Right kidney (tissue), 9 donors: ENCODE results near the gene RPA3.

Experiments
- DNase-seq: peaks from one replicate; pipeline ENCODE4 v3.0.0-alpha.2; 2016
- long read RNA-seq, 8 donors: transcript quantifications; one replicate each; lab custom pipeline, GENCODE V29; 2026

The RPA3 gene
- long read RNA-seq, donor 1, partial matches to known transcripts, result 140 of 149 reads
- long read RNA-seq, donor 1, other reads (novel, unspliced or antisense), result 5 of 149 reads
- long read RNA-seq, donor 2, partial matches to known transcripts, result 53 of 56 reads
- long read RNA-seq, donor 2, other reads (novel, unspliced or antisense), result 0 of 56 reads
- long read RNA-seq, donor 3, partial matches to known transcripts, result 33 of 33 reads
- long read RNA-seq, donor 3, other reads (novel, unspliced or antisense), result 0 of 33 reads
- long read RNA-seq, donor 4, partial matches to known transcripts, result 55 of 57 reads
- long read RNA-seq, donor 4, other reads (novel, unspliced or antisense), result 0 of 57 reads
- long read RNA-seq, donor 5, partial matches to known transcripts, result 60 of 61 reads
- long read RNA-seq, donor 5, other reads (novel, unspliced or antisense), result 0 of 61 reads
- long read RNA-seq, donor 6, partial matches to known transcripts, result 46 of 50 reads
- long read RNA-seq, donor 6, other reads (novel, unspliced or antisense), result 0 of 50 reads
- long read RNA-seq, donor 7, transcript RPA3-207 (2 exons, 641 nt), result major isoform, 7 of 135 reads
- long read RNA-seq, donor 7, partial matches to known transcripts, result 117 of 135 reads
- long read RNA-seq, donor 7, other reads (novel, unspliced or antisense), result 11 of 135 reads
- long read RNA-seq, donor 8, partial matches to known transcripts, result 44 of 47 reads
- long read RNA-seq, donor 8, other reads (novel, unspliced or antisense), result 0 of 47 reads

DNA sequence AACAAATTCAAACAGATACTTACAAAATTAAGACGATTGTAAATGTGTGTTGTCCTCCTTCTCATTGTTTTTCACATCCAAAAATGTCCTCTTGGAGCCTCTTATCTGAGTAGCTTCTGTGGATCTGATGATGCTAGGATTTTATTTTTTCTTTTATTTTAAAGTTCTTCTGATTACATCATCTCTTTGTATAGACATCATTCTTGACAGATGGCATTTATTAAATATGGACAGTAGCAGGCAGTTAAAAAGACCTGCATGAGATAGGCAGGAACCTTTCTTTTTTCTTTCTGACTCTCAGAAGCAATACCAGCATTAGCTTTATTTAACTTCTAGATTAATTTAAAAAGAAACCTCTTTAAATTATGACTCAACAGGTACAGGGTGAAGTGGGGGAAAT lies at the start of gene RPA3:
Gene RPA3, minus strand, starts transcription at position 116 of the 400 bp plus-strand sequence. CDS start 78,189 bp downstream, outside the sequence.
- no peak for DNase-seq

GRCh38 chr7:7766671-7767070 lies 48.3 kb upstream of the RPA3 start:
- DNase-seq, result no peak

- no peak for DNase-seq
These were observed 47.0 kb upstream of the RPA3 start for GRCh38 chr7:7765422-7765821.

- DNase-seq, result no peak
These were observed 46.4 kb upstream of the RPA3 start for GRCh38 chr7:7764520-7765396.

DNA sequence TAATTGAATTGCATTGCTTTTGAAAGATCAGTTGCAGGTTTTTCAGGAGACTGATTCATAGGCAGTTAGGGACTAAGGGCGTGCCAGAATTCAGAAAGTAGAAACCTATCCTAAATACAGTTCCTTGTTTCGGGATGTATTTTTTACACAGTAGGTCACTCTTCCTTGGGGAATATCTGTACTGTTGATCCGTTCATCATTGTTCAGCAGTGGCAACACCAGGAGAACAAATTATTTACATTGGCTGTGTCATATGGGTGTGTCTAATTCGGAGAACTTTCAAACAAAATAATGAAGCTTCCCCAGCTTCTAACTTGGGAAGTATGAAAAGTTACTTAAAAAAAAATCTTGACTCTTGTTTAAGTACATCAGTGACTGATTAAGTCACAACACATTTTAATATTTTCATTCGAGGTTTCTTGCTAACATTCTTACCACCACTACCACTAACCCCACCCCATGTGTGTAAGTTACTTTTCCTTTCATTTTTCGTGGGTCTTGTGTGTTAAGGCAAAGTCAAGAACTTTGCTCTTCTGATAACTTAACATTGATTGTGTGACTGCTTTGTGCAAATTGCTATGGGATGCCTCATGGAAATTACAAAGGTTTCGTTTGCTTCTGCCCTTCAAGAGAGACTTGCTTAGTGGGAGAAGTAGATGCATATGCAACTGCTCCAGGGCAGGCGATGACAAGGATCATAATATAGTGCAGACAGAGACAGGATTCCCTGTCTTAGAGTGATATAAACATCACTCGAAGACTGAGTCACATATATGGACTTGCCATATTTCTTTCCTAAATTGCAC lies 43.8 kb upstream of the RPA3 start:
- no peak for DNase-seq

GRCh38 chr7:7761340-7761973 lies 43.0 kb upstream of the RPA3 start:
- DNase-seq, result no peak

GRCh38 chr7:7757576-7757975 lies 39.2 kb upstream of the RPA3 start:
- no peak for DNase-seq

GRCh38 chr7:7756577-7756976 lies 38.2 kb upstream of the RPA3 start:
- no peak for DNase-seq

DNA sequence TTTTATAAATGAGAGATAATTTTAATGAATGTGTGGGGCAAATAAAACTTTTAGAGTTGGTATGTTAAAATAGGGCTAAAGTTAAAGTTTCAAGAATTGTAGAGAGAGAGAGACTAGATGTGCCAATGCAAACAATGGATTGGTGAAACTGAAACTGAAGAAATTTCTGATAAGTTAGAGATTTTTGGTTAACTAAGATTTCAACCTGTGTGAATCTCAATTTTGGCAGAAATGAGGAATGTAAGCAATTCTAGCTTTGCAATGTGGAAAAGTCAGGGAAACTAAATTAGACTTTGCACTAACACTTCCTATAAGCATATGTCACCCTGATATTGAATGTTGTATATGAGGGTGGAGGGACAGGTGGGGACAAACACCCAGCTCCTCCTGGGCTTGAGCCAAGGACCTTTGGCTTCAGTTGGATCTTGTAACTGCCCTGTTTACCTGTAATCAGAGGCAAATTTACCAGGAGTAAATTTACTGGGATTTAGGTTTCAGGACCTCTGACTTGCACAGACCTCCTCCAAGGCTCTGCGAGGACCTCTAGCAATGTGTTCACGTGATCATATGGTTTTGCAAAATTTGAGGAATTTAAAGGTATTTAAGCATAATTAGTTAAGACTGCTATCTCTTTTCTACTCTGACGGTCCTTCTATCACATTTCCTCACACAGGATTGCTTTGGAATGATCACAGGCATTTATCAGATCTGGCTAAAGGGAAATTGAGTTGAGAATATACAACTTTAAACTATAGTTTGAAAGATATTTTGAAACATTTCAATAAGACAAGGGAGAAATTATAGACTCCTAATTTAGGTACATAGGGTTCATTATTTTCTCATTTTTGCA lies 33.1 kb upstream of the RPA3 start:
- DNase-seq, result no peak

- DNase-seq, result no peak
These were observed 32.3 kb upstream of the RPA3 start for GRCh38 chr7:7750571-7751242.

GRCh38 chr7:7746458-7746857 lies 28.1 kb upstream of the RPA3 start:
- no peak for DNase-seq

- DNase-seq, result no peak
These were observed 27.6 kb upstream of the RPA3 start for GRCh38 chr7:7745966-7746365.

- DNase-seq, result no peak
These were observed 26.9 kb upstream of the RPA3 start for GRCh38 chr7:7745258-7745657.

DNA sequence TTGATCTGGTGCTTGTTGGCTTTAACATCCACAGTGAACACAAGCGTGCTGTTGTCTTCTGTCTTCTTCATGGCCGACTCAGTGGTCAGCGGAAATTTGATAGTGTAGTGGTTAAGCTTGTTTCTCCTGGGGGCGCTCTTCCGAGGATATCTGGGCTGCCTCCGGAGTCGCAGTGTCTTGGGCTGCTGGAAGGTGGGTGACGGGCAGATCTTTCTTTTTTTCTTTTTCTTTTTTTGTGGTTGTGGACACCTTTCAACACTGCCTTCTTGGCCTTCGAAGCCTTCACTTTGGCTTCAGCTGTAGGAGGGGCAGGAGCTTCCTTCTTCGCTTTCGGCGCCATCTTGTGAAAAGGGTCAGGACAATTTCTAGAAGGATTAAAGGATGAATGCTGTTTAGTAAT lies 23.8 kb upstream of the RPA3 start:
- no peak for DNase-seq

- DNase-seq, result no peak
These were observed 21.6 kb upstream of the RPA3 start for GRCh38 chr7:7740037-7740355.

GRCh38 chr7:7739204-7740036 lies 21.0 kb upstream of the RPA3 start:
- DNase-seq, result no peak

- no peak for DNase-seq
These were observed 20.2 kb upstream of the RPA3 start for GRCh38 chr7:7738622-7739021.

DNA sequence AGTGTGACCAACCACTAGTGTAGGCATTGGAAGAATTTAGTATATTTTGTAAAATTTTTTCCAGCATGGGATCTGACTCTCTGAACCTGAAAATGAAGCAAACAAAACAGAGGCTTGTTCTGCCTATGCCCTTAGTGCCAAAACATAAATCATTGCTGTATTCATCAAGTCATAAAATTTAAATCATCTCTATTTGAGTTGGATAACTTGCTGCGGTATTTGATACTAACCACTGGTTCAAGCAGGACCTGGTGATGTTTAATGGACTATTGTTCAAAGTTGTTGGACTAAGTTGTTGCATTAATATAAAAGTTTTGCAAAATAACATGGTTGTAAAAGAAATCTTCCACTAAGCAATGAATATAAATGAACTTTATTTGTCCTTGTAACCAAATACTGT lies 19.8 kb upstream of the RPA3 start:
- no peak for DNase-seq

- DNase-seq, result no peak
These were observed 19.3 kb upstream of the RPA3 start for GRCh38 chr7:7737674-7738073.
